HEK293T (cell line): ENCODE measurements around the gene MGP.

Experiments
- CTCF ChIA-PET: fragments of 350-600 bp; formaldehyde crosslinking; extraction: SDS; loops from one replicate; lab custom pipeline; 2021; ENCODE audit warnings: antibody characterized with exemption, inconsistent platforms; lab: Yijun Ruan, JAX
- POLR2A ChIA-PET: fragments of 350-600 bp; formaldehyde crosslinking; extraction: SDS; loops from one replicate; lab custom pipeline; 2020; ENCODE audit warnings: antibody characterized with exemption, inconsistent platforms; lab: Yijun Ruan, JAX
- DNase-seq: peaks from one replicate; pipeline ENCODE4 v3.0.0; 2012; ENCODE audit warnings: mixed read lengths; ENCODE audit errors: extremely low spot score
- ARNT ChIP-seq: fragments of 450-650 bp; IDR thresholded peaks from 2 replicates; pipeline ENCODE4 v1.6.1; 2017; ENCODE audit warnings: mild to moderate bottlenecking
- BHLHE40 ChIP-seq: fragments of 450-650 bp; IDR thresholded peaks from 2 replicates; pipeline ENCODE4 v1.6.1; 2016; ENCODE audit warnings: mild to moderate bottlenecking, moderate library complexity, borderline replicate concordance
- CTBP1 ChIP-seq: fragments of 450-650 bp; IDR thresholded peaks from 2 replicates; pipeline ENCODE4 v1.6.1; 2016; ENCODE audit warnings: borderline replicate concordance
- ELF4 ChIP-seq: fragments of 450-650 bp; IDR thresholded peaks from 2 replicates; pipeline ENCODE4 v1.6.1; 2017; ENCODE audit warnings: antibody characterized with exemption
- FOXA1 ChIP-seq: fragments of 450-650 bp; IDR thresholded peaks from 2 replicates; pipeline ENCODE4 v1.6.1; 2016; ENCODE audit warnings: mild to moderate bottlenecking
- FOXK2 ChIP-seq: fragments of 450-650 bp; IDR thresholded peaks from 2 replicates; pipeline ENCODE4 v1.6.1; 2016; ENCODE audit warnings: mild to moderate bottlenecking
- FOXM1 ChIP-seq: fragments of 450-650 bp; IDR thresholded peaks from 2 replicates; pipeline ENCODE4 v1.6.1; 2017; ENCODE audit warnings: mild to moderate bottlenecking, borderline replicate concordance
- HDGF ChIP-seq: fragments of 450-650 bp; IDR thresholded peaks from 2 replicates; pipeline ENCODE4 v1.6.1; 2017; ENCODE audit warnings: antibody characterized with exemption, borderline replicate concordance
- L3MBTL2 ChIP-seq: fragments of 450-650 bp; conservative IDR thresholded peaks from 2 replicates; pipeline ENCODE4 v1.6.1; 2016; ENCODE audit warnings: mild to moderate bottlenecking
- LEF1 ChIP-seq: fragments of 450-650 bp; IDR thresholded peaks from 2 replicates; pipeline ENCODE4 v1.6.1; 2017; ENCODE audit warnings: mild to moderate bottlenecking, borderline replicate concordance
- NFRKB ChIP-seq: fragments of 450-650 bp; IDR thresholded peaks from 2 replicates; pipeline ENCODE4 v1.6.1; 2016; ENCODE audit warnings: mild to moderate bottlenecking, moderate library complexity
- PKNOX1 ChIP-seq: fragments of 450-650 bp; IDR thresholded peaks from 2 replicates; pipeline ENCODE4 v1.6.1; 2016
- SP1 ChIP-seq: fragments of 450-650 bp; IDR thresholded peaks from 2 replicates; pipeline ENCODE4 v1.6.1; 2017
- SUZ12 ChIP-seq: fragments of 450-650 bp; IDR thresholded peaks from 2 replicates; pipeline ENCODE4 v1.6.1; 2016; ENCODE audit warnings: mild to moderate bottlenecking
- TARDBP ChIP-seq: fragments of 450-650 bp; IDR thresholded peaks from 2 replicates; pipeline ENCODE4 v1.6.1; 2016
- ZNF384 ChIP-seq: fragments of 450-650 bp; IDR thresholded peaks from 2 replicates; pipeline ENCODE4 v1.6.1; 2016

The MGP gene

GRCh38 chr12:14913381-14913781, 27.7 kb upstream of the MGP start:
- ChIA-PET CTCF (no interaction called here), POLR2A (no interaction called here)
- DNase-seq = no peak
- TF ChIP-seq CTBP1 (no peak), BHLHE40 (no peak), SUZ12 (no peak), ARNT (no peak), ELF4 (no peak)

- ChIA-PET CTCF (no interaction called here), POLR2A (no interaction called here)
- TF ChIP-seq LEF1 (no peak), HDGF (no peak), ELF4 (no peak), NFRKB (no peak), BHLHE40 (no peak), TARDBP (no peak), ARNT (no peak), PKNOX1 (no peak), FOXK2 (no peak), SP1 (no peak), SUZ12 (no peak)
- no peak for DNase-seq
Observed at GRCh38 chr12:14911131-14911530, 25.5 kb upstream of the MGP start.

GRCh38 chr12:14910090-14910915, 24.6 kb upstream of the MGP start:
- TF ChIP-seq FOXM1 (no peak), PKNOX1 (no peak), ARNT (no peak), ZNF384 (no peak), BHLHE40 (no peak), FOXK2 (no peak), HDGF (no peak), LEF1 (no peak), ELF4 (no peak), SUZ12 (no peak), FOXA1 (no peak), SP1 (no peak)
- no peak for DNase-seq
- ChIA-PET CTCF (no interaction called here), POLR2A (no interaction called here)

GRCh38 chr12:14907953-14908352, 22.3 kb upstream of the MGP start:
- DNase-seq = no peak
- ChIA-PET POLR2A (no interaction called here), CTCF (no interaction called here)
- TF ChIP-seq ARNT (no peak), L3MBTL2 (no peak), PKNOX1 (no peak), TARDBP (no peak), FOXA1 (no peak), BHLHE40 (no peak), FOXM1 (no peak), SUZ12 (no peak), FOXK2 (no peak), ZNF384 (no peak), ELF4 (no peak), LEF1 (no peak), CTBP1 (no peak), HDGF (no peak), NFRKB (no peak), SP1 (no peak)

- DNase-seq = no peak
- TF ChIP-seq SUZ12 (no peak), FOXA1 (no peak)
- POLR2A ChIA-PET = no interaction called here
- CTCF ChIA-PET = no interaction called here
Observed at GRCh38 chr12:14906114-14906513, 20.5 kb upstream of the MGP start.

- CTCF ChIA-PET = no interaction called here
- POLR2A ChIA-PET = no interaction called here
- no peak for TF ChIP-seq HDGF
- TF ChIP-seq SP1 = no peak
- no peak for TF ChIP-seq BHLHE40
- TF ChIP-seq FOXK2 = no peak
- TF ChIP-seq PKNOX1 = no peak
- TF ChIP-seq FOXM1 = no peak
- no peak for TF ChIP-seq ZNF384
- no peak for TF ChIP-seq ELF4
- no peak for TF ChIP-seq L3MBTL2
- TF ChIP-seq LEF1 = no peak
- TF ChIP-seq TARDBP = no peak
- no peak for TF ChIP-seq NFRKB
- no peak for TF ChIP-seq SUZ12
- TF ChIP-seq FOXA1 = no peak
- TF ChIP-seq ARNT = no peak
- TF ChIP-seq CTBP1 = no peak
- DNase-seq = no peak
Observed at GRCh38 chr12:14905269-14906004, 19.8 kb upstream of the MGP start.
